ENCODE measurements around the gene PAX5.

PAX5 gene

GRCh38 chr9:36802201-36802920, 231.7 kb downstream of the PAX5 start:
- no peak for DNase-seq (ENCODE audit: low spot score)

- DNase-seq (ENCODE audit: low spot score), result no peak
These were observed 233.6 kb downstream of the PAX5 start for GRCh38 chr9:36800455-36800854.

GRCh38 chr9:36798350-36799065, 235.6 kb downstream of the PAX5 start:
- no peak for DNase-seq (ENCODE audit: low spot score)

DNA sequence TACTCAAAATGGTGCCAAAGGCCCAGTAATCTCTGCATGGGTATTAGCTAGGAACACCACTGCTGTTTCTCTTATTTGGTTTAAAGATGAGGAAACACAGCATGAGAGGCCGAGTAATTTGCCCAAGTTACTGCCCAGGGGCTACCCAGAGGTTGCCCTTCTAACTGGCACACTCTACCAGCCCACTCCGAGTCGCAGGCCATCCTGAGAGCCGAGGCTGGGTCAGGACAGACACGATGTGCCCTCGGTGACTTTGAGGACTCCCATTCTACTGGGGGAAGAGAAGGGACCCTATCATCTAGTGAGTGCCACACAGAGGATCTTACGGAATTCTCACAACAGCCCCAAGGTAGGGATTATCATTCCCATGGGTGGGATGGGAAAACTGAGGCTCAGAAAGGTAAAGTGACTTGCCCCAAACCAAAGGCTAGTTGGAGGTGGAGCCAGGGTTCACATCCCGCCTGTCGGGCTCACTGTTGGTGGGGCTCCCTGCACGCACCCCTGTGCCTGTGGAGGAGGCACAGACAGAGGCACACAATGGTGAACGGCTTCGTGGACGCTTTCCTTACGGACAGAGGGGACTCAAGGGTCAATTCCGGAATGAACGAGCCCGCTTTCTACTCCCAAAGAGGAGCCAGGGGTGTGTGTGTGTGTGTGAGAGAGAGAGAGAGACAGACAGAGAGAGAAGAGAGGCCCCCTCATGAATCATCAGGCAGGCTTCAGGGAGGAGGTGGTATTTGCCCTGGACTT, 236.4 kb downstream of the PAX5 start:
- no peak for DNase-seq (ENCODE audit: low spot score)

DNA sequence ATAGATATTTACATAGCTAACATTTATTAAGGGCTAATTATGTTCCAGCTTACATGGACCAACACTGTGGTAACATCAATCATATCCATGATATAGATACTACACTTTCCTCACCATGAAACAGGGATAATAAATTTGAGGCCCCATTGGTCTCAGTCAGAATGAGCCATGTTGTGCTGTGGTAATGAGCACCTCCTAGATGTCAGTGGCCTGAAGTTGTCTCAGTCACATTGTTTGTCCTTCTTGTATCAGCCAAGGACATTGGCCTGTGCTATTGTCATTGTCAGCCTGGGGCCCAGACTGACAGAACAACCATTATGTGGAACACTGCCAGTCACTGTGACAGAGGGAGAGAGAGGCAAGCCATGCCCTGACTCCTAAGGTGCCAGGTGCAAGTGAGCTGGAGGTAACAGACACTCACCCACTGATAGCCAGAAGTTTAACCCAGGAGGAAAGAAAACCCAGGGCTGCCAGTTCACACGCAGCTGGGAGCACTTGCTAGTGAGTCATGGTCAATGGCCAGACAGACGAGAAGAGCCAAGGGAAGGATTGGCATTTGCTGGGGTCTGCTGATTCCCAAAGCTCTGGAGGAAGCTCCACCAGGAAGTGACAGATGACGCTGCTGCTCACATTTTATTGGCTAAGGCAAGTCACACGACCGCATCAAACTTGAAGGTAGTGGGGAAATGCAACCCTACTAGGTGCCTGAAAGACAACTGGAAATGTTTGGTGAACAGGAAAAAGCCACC, 237.2 kb downstream of the PAX5 start:
- no peak for DNase-seq (ENCODE audit: low spot score)

GRCh38 chr9:36794461-36794860, 239.6 kb downstream of the PAX5 start:
- DNase-seq (ENCODE audit: low spot score), result no peak

DNA sequence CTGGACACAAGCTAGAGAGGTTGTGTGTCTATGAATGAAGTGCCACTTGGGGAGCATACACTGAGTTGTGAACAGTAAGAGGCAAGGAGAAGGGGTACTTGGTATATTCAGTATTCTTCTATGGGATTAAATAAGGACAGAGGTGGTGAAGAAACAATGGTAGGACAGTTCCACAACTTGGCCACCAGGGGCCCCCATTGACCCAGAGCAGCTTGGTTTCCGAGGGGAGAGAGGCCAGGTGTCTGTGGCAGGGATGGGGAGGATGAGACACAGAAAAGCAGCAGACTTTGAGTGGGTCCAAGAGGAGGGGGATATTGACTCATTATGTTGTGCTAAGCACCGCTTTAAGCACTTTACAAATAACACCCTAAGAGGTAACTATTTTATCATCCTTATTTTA, 240.8 kb downstream of the PAX5 start:
- peak; percentile 56 for DNase-seq (ENCODE audit: low spot score)

DNA sequence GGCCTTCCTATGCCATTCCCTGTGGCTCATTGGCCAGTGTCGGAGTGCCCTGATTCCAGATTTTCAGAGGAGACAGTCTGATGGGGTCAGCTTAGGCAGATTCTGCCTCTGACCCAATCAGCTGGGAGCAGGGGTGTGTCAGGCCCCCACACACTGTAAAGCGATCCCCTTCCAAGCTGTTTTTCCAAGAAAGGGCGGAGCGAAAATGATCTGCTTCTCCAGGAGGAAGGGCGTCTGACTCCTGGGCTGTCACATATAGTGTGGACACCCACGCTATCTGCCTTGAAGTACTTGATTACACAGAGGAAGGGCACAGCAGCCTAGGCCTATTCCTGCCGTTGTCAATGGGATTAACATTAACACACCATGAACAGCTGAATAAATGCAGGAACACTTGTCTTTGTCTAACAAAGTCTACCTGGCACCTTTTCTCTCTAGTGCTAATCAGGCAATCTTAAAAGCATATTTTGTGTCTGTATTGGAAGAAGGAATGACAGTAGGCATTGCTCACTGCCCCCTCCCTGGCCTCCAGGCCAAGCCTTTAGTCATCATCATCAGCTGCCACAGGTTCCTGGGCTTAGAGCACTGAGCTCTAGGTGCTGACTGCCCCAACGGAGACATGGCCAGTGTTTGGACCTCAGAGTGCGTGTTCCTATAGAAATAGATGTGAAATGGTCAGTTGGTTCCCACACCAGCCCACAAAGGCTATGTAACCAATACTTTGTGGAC, 242.7 kb downstream of the PAX5 start:
- DNase-seq (ENCODE audit: low spot score), result peak; percentile 19

DNA sequence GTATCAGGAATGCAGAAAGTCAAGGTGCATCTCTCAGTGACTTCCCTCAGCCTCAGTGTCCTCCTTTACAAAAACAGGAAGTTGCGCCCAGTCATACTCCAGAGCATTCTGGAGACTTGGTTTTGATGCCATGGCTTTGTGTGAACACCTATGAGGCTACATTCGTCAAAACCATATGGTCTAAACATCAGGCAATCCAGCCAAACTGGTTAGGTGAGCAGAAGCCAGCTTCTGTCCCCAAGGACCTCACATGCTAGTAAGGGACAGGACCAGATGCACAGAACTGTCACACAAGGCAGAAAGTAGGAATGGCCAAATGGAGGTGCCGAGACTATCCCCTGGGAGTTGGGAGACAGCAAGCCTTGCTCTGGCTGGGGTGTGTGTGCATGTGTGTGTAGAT, 244.2 kb downstream of the PAX5 start:
- DNase-seq (ENCODE audit: low spot score), result no peak

- DNase-seq (ENCODE audit: low spot score), result peak; percentile 41
These were observed 245.5 kb downstream of the PAX5 start for GRCh38 chr9:36788534-36788933.

DNA sequence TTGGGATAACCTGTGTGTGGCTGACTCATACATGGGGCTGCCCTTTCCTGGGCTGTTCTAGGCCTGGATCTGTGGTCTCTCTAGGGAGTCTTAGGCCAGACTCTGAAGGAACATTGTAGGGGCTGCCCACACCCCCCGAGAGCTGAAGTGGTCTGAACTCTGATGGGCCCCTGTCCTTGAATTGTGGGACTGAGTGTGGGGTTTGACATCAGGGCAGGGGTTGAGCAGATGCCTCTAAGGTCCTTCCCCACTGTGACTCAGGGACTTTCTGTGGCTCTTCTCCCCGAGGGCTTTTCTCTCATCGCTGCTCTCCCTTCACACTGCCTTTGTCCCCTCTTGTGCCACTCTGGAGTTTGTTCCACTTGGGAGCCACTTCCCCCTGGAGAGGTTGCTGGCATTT, 246.4 kb downstream of the PAX5 start:
- no peak for DNase-seq (ENCODE audit: low spot score)
